Nephron progenitor cell (in vitro differentiated cells): ENCODE results near the gene SUN2.

Source experiments
- DNase-seq: peaks from one replicate; pipeline ENCODE4 v3.0.0; 2021
- H3K27ac Mint-ChIP-seq: 2 replicates; pipeline ENCODE4 v1.8.0; 2021; ENCODE audit warnings: mild to moderate bottlenecking, moderate library complexity, mixed read lengths
- H3K27me3 Mint-ChIP-seq: 2 replicates; pipeline ENCODE4 v1.8.0; 2021; ENCODE audit warnings: mild to moderate bottlenecking, low read depth, mixed read lengths; ENCODE audit not compliant: poor library complexity
- H3K36me3 Mint-ChIP-seq: 2 replicates; pipeline ENCODE4 v1.8.0; 2021; ENCODE audit warnings: low read depth, mixed read lengths
- H3K4me1 Mint-ChIP-seq: 2 replicates; pipeline ENCODE4 v1.8.0; 2021; ENCODE audit warnings: mixed read lengths
- H3K4me3 Mint-ChIP-seq: 2 replicates; pipeline ENCODE4 v1.8.0; 2021; ENCODE audit warnings: mild to moderate bottlenecking, moderate library complexity, mixed read lengths
- H3K9me3 Mint-ChIP-seq: 2 replicates; pipeline ENCODE4 v1.8.0; 2021; ENCODE audit warnings: mild to moderate bottlenecking, moderate library complexity, mixed read lengths
- CTCF ChIP-seq: fragments of 200-600 bp; sonication (generic); IDR thresholded peaks from 2 replicates; pipeline ENCODE4 v1.5.0; 2021; ENCODE audit warnings: antibody characterized with exemption

Gene SUN2

DNA sequence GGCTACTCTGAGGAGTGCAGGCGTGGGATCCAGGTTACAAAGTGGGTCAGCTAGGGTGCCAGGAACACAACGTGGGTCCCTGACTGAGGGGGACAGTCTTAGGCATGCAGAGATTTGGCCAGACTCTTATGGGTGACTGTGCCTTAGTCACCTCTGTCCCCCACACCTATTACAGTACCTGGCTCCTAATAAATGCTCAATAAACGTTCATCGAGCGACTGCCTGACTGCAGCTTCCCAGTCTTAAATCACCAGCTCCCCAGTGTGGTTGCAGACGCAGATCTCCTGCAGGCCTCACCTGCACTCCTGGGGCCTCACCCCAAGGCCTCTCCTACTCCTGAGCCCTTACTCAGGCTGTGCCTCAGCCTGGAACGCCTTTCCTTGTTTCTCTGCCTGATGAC lies 3.2 kb upstream of the SUN2 start:
- no peak overlapping the region for H3K4me3 Mint-ChIP-seq
- H3K27me3 Mint-ChIP-seq, result peaks cover 8% of the 10 kb centered on the region
- H3K27ac Mint-ChIP-seq, result no peak overlapping the region
- DNase-seq, result no peak
- H3K9me3 Mint-ChIP-seq, result no peaks in the 10 kb centered on the region
- peaks cover 52% of the 10 kb centered on the region for H3K4me1 Mint-ChIP-seq
- TF ChIP-seq CTCF, result no peak
- no peaks in the 10 kb centered on the region for H3K36me3 Mint-ChIP-seq

DNA sequence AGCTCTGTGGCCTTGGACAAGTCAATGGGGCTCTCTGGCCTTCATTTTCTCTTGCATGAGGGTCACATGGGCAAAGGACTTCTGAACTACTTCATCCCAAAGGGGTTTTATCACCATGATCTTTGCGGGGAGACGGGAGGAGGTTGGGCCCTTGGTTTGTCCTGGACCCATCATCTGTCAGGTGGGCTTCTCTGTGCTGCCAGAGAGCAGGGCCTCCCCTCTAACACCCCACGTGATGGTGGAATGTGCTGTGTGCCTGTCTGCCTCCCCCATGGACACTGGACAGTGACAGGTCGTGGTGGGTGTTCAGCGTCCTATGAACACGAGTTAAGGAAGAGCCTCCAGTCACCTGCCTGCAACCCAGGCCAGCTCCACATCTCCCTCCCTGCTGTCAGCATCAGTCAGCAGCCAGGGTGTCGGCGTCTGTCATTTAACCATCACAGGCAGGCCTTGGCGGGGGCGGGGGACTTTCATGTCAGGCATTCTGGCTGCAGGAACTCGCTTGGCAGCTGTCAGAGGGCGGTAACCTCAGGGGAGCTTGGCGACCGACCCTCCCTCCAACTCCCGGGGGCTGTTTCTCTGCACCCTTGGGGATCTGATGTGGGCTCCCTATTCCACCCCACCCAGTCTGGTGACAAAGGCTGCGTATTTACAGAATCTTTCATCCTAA lies 2.6 kb upstream of the SUN2 start:
- Mint-ChIP-seq H3K9me3 (no peaks in the 10 kb centered on the region), H3K27ac (no peak overlapping the region), H3K36me3 (no peaks in the 10 kb centered on the region), H3K27me3 (peaks cover 8% of the 10 kb centered on the region), H3K4me3 (no peak overlapping the region), H3K4me1 (peaks cover 58% of the 10 kb centered on the region)
- no peak for DNase-seq
- TF ChIP-seq CTCF, result no peak

DNA sequence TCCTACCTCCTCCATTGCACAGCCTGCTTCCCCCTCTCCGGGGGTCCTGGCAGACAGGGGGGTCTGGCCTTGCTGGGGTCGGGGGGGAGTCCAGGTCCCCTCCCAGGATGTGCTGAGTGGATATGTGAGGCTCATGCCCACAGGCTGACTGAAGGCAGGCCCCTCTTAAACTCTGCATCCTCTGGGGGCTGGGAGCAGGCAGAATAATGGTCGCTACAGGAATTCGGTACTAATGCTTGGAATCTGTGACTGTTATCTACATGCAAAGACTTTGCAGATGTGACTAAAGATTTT lies 1.6 kb upstream of the SUN2 start:
- no peaks in the 10 kb centered on the region for H3K9me3 Mint-ChIP-seq
- peak overlapping the region; percentile 84 for H3K4me3 Mint-ChIP-seq
- H3K27ac Mint-ChIP-seq, result no peak overlapping the region
- no peak for DNase-seq
- H3K27me3 Mint-ChIP-seq, result peaks cover 11% of the 10 kb centered on the region
- no peak for TF ChIP-seq CTCF
- H3K4me1 Mint-ChIP-seq, result peaks cover 52% of the 10 kb centered on the region
- no peaks in the 10 kb centered on the region for H3K36me3 Mint-ChIP-seq

DNA sequence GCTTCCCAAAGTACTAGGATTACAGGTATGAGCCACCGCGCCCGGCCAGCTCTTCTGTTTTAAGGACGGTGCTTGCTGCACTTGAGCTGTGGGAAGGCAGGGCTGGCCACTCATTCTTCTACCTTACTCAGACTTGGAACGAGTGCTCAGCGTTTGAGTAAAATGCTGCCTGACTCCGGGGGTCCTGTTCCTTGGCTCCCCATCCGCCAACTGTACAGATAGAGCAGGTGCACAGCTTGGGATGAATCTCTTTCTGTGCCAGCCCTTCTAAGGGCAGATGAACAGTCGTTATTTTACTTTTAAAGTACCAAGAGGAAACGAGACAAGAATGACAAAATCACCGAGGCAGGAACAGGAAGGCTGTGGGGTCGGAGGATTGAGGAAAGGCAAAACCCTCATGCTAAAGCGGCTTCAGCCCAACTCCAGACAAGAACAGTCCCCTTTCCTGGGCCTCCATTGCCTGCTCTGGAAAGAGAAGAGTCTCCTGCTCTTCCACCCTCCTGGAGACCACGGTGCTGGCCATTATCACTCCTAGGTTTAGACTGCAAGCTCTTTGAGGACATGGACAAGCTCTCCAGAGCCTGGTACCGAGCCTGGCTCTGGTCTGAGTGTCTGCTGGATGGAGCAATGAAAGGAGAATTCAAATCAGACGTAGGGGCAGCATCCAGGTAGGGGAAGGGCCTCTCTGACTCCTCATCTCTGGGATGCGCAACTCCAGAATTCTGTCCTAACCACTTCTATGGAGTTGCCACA lies 1.1 kb upstream of the SUN2 start:
- no peak for DNase-seq
- Mint-ChIP-seq H3K27ac (no peak overlapping the region), H3K4me1 (peaks cover 50% of the 10 kb centered on the region), H3K4me3 (peak overlapping the region; percentile 84), H3K36me3 (no peaks in the 10 kb centered on the region), H3K9me3 (no peaks in the 10 kb centered on the region), H3K27me3 (peaks cover 11% of the 10 kb centered on the region)
- TF ChIP-seq CTCF, result no peak

GRCh38 chr22:38755155-38755910 lies 465 bp downstream of the SUN2 start:
- peak overlapping the region; percentile 87 for H3K4me3 Mint-ChIP-seq
- peaks cover 11% of the 10 kb centered on the region for H3K27me3 Mint-ChIP-seq
- no peaks in the 10 kb centered on the region for H3K9me3 Mint-ChIP-seq
- DNase-seq, result peak; percentile 72
- no peak for TF ChIP-seq CTCF
- peaks cover 1% of the 10 kb centered on the region for H3K36me3 Mint-ChIP-seq
- peak overlapping the region; percentile 21 for H3K27ac Mint-ChIP-seq
- peaks cover 46% of the 10 kb centered on the region for H3K4me1 Mint-ChIP-seq
